HG03575 (cell line): ENCODE data around the gene ADARB1.

Source experiments
- ATAC-seq: cut with Tn5 transposase; IDR thresholded peaks from one replicate; pipeline ENCODE4 v1.9.1; 2021; ENCODE audit not compliant: unreplicated experiment, insufficient number of reproducible peaks, low FRiP score; ENCODE audit errors: extremely low read depth

ADARB1 gene

DNA sequence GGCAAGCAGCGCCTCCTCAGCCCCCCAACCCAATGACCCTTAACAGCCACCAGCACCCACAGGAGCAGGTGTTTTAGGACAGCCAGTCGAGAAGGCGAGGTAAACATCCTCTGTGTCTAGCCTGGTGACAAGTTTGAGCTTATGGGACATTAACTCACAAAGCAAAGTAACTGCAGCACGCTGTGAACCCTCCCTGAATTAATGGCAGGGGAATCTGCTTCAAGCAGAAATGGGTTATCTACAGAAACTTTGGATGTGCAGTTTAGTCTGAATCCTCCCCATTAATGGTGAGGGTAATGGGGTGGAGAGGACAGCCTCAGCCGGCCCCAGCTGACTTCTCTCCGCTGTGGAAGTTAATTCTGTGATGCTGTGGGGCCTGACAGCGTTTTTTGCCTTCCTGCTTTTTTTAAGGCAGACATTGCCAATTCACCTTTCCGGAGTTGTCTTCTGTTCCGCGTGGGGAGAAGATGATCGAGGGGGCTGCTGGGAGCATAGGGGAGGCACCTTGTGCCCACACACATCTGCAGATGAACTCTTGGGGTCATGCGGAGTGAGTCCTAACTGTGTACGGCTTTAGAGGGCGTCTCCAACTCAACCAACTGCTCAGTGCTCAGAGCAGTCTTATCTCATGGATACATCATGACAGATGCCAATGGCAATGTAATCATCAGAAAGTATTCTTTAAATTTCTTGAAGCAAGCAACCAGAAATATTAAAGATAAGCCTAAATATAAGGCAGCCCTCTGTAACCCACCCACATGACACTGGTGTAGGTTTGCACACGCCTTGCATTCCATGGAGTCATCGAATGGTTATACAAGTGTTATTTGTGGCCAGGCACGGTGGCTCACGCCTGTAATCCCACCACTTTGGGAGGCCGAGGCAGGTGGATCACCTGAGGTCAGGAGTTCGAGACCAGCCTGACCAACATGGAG is 172.3 kb downstream of the ADARB1 start:
- no peak for ATAC-seq

- no peak for ATAC-seq
These were observed 174.0 kb downstream of the ADARB1 start for GRCh38 chr21:45248301-45248892.

DNA sequence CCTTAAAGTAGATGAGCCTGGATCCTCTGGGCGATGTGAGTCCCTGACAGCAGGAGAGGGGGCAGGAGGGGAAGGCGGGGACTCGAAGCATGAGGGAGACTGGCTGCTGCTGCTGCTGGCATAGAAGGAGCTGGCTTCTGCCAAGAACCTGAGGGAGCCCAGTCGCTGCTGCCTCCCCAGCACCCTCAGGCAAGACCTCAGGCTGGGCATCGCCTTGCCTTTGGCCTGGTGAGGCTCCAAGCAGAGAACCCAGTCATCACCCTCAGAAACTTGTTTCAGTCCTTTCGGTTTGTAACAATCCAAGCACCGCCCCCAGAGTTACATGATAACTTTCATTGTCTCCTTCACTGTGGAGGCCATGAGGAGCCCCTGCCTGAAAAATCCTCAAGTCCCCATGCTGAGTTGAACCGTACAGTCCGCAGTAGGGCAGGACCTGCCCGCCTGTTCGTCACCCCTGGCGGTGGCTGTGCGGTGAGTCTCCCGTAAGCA is 174.6 kb downstream of the ADARB1 start:
- no peak for ATAC-seq

DNA sequence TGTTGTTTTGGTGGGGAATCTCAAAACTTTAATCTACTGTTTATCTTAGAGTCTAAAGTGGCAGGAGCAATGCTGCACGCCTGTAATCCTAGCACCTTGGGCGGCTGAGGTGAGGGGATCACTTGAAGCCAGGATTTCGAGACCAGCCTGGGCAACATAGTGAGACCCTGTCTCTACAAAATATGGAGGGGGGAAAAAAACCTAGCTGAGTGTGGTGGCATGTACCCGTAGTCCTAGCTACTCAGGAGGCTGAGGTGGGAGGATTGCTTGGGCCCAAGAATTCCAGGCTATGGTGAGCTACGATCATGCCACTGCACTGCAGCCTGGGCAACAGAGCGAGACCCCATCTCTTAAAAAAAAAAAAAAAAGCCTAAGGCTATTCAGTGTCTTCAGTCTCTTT is 175.2 kb downstream of the ADARB1 start:
- ATAC-seq = no peak

- ATAC-seq = no peak
These were observed 175.9 kb downstream of the ADARB1 start for GRCh38 chr21:45250272-45250671.

DNA sequence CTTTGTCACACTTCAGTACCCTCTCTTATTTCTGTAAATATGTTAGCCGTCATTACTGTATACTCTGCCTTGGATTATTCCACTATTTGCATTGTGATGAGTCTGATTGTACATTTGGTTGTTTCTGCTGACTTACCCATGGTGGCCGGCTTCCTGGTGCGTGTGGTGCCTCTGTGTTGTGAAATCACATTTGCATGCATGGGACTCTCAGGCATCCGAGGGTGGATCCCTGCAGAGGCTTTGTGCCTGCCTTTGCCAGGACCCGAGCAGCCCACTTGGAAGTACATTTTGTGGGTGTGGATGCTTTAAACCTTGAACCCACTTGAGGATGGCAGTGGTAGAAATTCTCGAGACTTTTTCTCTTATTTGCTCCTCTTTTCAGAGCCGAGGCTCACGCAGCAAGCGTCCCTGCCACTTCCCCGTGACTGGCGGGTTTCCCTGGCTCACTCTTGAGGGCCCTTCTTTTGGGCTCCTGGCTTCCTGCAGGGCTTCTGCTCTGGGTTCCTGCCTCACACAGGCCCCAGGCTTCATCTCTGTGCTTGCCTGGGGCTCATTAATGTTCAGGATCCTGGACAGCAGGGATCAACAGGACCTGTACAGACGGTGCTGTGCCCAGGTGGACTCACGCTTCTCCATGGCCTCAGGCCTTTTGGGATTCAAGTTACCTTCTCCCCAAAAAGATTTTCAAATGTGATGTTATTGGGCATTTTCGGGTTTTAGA is 176.7 kb downstream of the ADARB1 start:
- ATAC-seq = no peak

GRCh38 chr21:45251635-45252447 is 177.5 kb downstream of the ADARB1 start:
- no peak for ATAC-seq

GRCh38 chr21:45252448-45252925 is 178.1 kb downstream of the ADARB1 start:
- no peak for ATAC-seq

DNA sequence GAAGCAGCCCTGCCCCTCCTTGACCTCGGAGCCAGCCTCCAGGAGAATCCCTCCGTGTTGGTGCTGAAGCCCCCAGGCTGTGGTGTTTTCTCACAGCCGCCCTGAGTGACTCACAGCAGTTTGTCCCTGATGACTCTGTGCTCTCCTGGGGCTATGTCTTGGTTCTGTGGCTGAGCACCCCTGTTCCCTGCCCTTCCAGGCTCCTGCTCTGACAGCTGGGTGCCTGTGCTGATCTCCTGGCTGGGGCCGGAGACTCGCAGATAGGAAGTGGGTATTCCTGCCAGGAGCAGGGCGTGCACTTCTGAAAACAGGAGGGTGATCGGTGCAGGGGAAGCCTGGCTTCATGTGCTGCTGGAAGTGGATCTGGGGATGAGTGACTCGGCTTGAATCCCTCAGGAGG is 178.8 kb downstream of the ADARB1 start:
- ATAC-seq = no peak

DNA sequence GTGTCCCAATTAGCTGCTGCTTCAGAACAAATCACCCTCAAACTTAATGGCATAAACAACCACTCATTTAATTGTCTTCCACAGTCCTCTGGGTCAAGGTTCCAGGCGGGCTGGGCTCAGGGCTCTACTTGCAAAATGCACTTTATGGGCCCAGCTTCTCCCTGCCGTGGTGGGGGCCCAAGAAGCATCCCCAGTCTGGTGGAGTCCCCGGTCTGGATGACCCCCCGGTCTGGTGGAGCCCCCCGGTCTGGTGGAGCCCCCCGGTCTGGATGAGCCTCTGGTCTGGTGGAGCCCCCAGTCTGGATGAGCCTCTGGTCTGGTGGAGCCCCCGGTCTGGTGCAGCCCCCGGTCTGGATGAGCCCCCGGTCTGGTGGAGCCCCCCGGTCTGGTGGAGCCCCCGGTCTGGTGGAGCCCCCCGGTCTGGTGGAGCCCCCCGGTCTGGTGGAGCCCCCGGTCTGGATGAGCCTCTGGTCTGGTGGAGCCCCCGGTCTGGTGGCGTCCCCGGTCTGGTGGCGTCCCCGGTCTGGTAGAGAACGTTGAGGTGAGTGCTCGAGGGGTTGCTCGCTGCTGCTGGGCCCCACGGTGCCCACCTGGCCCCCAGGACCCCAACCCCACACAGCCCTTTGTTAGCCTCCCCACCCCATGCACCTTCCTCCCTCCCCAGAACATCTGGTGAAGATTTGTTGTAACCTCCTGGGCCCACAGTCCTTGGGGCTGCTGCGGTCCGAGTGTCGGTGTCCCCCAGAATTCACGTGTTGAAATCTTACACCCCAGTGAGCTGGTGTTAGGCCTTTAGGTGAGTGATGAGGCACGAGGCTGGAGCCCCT is 179.5 kb downstream of the ADARB1 start:
- ATAC-seq = no peak

DNA sequence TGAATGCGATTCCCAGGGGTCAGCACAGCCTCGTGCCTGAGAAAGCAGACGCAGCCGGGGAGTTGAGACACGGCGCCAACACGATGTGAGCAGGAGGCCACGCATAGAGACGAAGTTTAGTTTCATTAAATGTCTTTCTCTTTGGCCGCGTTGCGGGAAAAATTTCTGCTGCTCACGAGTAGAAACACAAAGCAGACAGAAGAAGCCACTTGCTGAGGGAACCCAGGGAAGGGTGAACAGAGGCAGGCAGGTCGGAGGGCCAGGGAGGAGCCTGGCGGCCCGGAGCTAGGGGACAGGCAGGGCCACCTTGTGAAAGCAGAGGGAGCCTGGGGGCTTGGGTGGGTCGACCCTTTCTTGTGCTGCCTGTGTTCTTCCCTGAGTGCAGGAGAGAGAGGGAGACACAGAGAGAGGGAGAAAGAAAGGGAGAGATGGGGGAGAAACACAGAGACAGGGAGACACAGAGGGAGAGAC is 180.1 kb downstream of the ADARB1 start:
- no peak for ATAC-seq

DNA sequence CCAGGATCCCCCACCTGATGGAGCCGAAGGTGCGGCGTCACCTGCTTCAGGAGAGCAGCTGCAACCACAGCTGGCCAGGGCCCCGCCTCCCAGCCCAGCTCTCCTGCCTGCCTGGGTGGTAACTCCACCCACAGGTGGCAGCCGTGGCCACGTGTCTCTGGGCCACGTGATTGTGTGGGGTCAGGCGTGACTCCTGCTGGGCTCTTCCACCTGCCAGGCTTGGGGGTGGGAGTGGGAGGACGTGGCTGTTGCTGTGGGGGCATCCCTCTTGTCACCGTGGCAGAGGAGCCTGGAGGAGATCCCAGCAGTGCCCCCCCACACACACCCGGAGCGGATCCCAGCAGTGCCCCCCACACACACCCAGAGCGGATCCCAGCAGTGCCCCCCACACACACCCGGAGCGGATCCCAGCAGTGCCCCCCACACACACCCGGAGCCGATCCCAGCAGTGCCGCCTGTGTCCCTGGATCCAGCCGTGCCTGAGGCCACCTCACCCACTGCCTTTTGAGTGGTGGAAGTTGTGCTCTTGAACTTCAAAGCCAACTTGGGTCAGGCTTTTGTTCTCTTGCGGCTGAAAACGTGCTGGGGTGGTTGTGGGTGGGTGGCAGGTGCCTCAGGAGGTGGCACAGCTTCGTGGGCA is 181.1 kb downstream of the ADARB1 start:
- ATAC-seq = no peak

DNA sequence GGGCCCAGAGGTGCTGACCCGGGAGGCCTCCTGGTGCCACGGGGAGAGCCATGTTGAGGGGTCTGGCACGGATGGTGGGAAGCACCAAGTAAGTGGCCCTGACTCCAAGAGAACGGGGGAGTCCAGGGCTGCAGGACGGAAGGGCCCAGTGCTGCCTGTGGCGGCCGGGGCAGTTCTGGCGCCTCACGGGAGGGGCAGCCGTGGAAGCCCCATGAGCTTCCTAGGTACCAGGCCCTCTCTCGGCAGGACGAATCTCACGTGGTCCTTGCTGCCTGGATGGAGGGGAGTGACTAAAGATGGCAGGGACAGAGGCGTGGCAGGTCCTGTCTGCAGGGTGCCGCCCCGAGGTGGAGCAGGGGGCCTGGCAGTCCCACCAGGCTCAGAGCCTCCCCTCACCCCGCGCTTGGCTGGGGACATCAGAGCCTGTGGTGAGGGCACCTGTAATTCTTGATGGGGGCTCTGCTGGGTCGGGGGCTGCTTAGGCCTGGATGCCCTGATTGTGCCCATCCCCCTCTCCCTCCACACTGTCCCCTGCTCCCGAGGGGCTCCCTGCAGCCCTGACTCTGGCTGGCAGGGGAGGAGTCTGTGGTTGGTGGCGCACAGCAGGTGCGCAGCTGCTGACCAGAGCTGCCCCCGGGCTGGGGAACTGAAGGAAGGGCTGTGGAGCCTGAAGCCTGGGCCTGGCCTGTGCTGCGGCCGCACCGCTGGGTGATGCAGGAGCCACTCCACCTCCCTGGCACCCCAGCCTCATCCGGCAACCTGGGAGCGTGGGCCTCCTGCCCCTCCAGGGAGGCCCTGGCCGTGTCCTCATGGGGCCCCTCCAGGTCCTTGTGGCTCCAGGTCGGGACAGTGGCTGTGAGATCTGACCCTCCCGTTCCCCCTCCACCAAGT is 181.9 kb downstream of the ADARB1 start:
- no peak for ATAC-seq

DNA sequence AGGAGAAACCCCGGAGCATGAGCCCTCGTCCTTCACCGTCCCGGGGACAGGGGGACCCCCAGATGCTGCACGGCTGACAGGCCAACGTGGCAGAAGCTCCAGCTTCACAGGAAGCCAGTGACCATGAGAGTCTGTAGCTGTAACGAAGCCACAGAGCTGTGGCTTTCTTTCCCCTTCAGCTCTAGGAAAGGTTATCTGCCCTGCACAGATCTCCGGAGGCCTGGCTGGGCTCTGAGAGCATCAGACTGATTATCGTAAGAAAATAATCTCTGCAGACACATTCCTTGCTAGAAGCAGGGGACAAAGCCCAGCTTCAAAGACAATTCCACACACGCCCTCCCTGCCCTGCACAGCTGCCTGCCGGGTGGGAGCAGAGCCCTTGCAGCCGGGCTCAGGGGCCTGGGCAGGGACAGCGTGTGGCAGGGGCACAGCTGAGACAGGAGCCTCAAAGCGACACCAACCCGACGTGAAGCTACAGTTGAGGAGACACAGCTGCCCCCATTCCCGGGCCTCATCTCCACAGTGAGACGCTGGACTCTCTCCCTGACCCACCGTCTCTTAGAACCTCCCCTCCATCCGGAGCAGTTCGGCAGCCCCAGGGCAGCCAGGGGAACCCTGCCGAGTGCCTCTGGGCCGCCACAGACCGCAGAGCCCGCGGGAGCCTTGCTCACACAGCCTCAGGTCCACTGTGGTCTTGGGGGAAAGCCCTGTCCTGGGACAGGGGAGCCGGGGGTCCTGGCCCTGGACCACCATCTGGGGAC is 182.7 kb downstream of the ADARB1 start:
- ATAC-seq = no peak

DNA sequence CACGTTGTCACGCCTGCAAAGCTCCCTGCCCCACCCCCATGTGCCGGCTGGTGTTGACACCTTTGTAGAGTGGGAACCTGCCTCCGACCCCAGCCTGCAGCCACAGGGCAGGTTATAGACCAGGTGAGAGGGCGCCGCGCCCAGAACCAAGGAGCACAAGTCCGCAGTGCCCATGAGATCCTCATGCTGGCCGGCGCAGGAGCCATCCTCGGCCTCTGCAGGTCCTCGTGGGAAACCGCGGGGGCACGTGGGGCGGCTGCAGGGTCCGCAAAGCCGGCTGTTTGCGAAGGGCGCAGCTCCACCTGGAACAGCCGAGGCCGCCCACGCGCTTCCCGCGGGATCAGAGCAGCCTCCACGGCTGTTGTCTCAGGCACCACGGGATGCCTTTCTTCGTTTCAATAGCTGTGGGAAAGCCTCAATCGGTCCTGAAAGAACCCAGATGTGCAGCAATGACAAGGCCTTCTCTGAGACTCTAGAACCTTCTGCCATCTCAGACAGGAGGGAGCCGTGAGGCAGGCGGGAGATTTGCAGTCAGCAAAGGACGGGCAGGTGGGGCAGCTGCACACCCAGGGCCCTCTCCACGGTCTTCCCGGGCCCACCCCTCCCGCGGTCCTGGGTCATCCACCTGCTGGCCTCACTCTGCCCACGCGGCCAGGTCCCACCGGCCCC is 183.4 kb downstream of the ADARB1 start:
- no peak for ATAC-seq
